K562 (cell line): ENCODE measurements around the gene TMEM158.

Source experiments
- GATAD2A ChIP-seq: fragments of 450-650 bp; IDR thresholded peaks from 2 replicates; pipeline ENCODE4 v1.6.1; 2017
- YY1 ChIP-seq, 3 experiments: IDR thresholded peaks; 2 replicates each; pipeline ENCODE4 v1.6.1; 2011; ENCODE audit warnings: low read length in 2 of 3, mild to moderate bottlenecking in 2 of 3, moderate library complexity in 2 of 3, borderline replicate concordance in 1 of 3, control low read depth in 1 of 3, low read depth in 1 of 3; ENCODE audit not compliant: insufficient read depth in 3 of 3, insufficient replicate concordance in 2 of 3, control insufficient read depth in 1 of 3, insufficient read length in 1 of 3; ENCODE audit errors: extremely low read depth in 1 of 3
- TF ChIP-seq, protein P1 (sequence below): fragments of 450-650 bp; IDR thresholded peaks from 2 replicates; pipeline ENCODE4 v1.6.1; 2017; ENCODE audit warnings: antibody characterized with exemption
- TF ChIP-seq, protein P2 (sequence below): sonication (generic); formaldehyde crosslinking; IDR thresholded peaks from 2 replicates; pipeline ENCODE4 v1.8.0; 2022; ENCODE audit warnings: mild to moderate bottlenecking, missing genetic modification reagents, borderline replicate concordance
- TF ChIP-seq, protein P3 (sequence below), 3 experiments: IDR thresholded peaks in 2 of 3; conservative IDR thresholded peaks in 1 of 3; 2 replicates each; pipeline ENCODE4 v1.5.1; 2011 to 2012; ENCODE audit warnings: low read length in 3 of 3, mild to moderate bottlenecking in 3 of 3, control low read depth in 2 of 3, improper control_type of control experiment in 1 of 3, inconsistent platforms in 1 of 3, low read depth in 1 of 3, mixed read lengths in 1 of 3, moderate library complexity in 1 of 3; ENCODE audit not compliant: insufficient read depth in 2 of 3

DNA sequence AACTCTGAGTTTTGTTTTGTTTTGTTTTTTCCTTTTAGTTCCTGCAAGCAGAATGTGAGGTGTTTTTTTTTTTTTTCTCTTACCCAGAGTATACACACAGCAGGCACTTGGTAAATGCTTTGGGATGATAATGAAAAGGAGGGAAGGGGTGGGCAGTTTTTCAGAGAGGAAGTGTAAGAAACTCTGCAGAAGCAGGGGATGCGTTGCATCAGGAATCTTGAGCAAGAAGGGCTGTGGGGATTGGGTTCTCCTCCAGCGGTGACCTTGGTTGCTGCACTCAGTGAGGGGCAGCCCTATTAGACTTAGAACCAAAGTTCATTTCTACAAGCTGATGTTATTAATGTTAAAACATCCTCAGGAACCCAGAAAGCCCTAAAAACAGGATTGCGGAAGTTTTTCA, 32.2 kb upstream of the TMEM158 start:
- TF ChIP-seq YY1 (IDR thresholded peaks at IDR 0.05; ENCODE audit: borderline replicate concordance in 1 of 3, control insufficient read depth in 1 of 3, extremely low read depth in 1 of 3, insufficient read depth in 3 of 3, insufficient read length in 1 of 3, insufficient replicate concordance in 2 of 3, low read depth in 1 of 3, low read length in 2 of 3) (no peak), GATAD2A (no peak)
- TF ChIP-seq, protein P1, sequence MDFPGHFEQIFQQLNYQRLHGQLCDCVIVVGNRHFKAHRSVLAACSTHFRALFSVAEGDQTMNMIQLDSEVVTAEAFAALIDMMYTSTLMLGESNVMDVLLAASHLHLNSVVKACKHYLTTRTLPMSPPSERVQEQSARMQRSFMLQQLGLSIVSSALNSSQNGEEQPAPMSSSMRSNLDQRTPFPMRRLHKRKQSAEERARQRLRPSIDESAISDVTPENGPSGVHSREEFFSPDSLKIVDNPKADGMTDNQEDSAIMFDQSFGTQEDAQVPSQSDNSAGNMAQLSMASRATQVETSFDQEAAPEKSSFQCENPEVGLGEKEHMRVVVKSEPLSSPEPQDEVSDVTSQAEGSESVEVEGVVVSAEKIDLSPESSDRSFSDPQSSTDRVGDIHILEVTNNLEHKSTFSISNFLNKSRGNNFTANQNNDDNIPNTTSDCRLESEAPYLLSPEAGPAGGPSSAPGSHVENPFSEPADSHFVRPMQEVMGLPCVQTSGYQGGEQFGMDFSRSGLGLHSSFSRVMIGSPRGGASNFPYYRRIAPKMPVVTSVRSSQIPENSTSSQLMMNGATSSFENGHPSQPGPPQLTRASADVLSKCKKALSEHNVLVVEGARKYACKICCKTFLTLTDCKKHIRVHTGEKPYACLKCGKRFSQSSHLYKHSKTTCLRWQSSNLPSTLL = no peak
- TF ChIP-seq, protein P2, sequence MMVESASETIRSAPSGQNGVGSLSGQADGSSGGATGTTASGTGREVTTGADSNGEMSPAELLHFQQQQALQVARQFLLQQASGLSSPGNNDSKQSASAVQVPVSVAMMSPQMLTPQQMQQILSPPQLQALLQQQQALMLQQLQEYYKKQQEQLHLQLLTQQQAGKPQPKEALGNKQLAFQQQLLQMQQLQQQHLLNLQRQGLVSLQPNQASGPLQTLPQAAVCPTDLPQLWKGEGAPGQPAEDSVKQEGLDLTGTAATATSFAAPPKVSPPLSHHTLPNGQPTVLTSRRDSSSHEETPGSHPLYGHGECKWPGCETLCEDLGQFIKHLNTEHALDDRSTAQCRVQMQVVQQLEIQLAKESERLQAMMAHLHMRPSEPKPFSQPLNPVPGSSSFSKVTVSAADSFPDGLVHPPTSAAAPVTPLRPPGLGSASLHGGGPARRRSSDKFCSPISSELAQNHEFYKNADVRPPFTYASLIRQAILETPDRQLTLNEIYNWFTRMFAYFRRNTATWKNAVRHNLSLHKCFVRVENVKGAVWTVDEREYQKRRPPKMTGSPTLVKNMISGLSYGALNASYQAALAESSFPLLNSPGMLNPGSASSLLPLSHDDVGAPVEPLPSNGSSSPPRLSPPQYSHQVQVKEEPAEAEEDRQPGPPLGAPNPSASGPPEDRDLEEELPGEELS (CRISPR knock-in tag) = no peak
- TF ChIP-seq, protein P3, sequence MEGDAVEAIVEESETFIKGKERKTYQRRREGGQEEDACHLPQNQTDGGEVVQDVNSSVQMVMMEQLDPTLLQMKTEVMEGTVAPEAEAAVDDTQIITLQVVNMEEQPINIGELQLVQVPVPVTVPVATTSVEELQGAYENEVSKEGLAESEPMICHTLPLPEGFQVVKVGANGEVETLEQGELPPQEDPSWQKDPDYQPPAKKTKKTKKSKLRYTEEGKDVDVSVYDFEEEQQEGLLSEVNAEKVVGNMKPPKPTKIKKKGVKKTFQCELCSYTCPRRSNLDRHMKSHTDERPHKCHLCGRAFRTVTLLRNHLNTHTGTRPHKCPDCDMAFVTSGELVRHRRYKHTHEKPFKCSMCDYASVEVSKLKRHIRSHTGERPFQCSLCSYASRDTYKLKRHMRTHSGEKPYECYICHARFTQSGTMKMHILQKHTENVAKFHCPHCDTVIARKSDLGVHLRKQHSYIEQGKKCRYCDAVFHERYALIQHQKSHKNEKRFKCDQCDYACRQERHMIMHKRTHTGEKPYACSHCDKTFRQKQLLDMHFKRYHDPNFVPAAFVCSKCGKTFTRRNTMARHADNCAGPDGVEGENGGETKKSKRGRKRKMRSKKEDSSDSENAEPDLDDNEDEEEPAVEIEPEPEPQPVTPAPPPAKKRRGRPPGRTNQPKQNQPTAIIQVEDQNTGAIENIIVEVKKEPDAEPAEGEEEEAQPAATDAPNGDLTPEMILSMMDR (IDR thresholded peaks at IDR 0.05 in 2 of 3, conservative IDR thresholded peaks at IDR 0.05 in 1 of 3; ENCODE audit: insufficient read depth in 2 of 3, low read depth in 1 of 3, low read length in 3 of 3) = no peak
